ENCODE measurements around the gene MAD2L1.
A peak's percentile ranks its signal among the peaks of the same experiment; 100 is the strongest.

The MAD2L1 gene

GRCh38 chr4:120007896-120008436 is 58.7 kb downstream of the MAD2L1 start:
- CTCF ChIA-PET: no interaction called here
- TF ChIP-seq KLF9 (tag by site-specific recombination; IDR thresholded peaks at IDR 0.05; ENCODE audit: low read depth) (no peak), ZFP37 (tag by site-specific recombination; IDR thresholded peaks at IDR 0.05) (no peak), ZNF274 (IDR thresholded peaks at IDR 0.05; ENCODE audit: low read length) (no peak), ZNF274 (tag by site-specific recombination; IDR thresholded peaks at IDR 0.05; ENCODE audit: borderline replicate concordance) (no peak), ZNF19 (tag by site-specific recombination; IDR thresholded peaks at IDR 0.05; ENCODE audit: low read depth) (no peak), REPIN1 (tag by site-specific recombination; IDR thresholded peaks at IDR 0.05; ENCODE audit: low read depth) (no peak), EGR2 (tag by site-specific recombination; IDR thresholded peaks at IDR 0.05; ENCODE audit: low read depth) (no peak), ZNF202 (tag by site-specific recombination; IDR thresholded peaks at IDR 0.05; ENCODE audit: borderline replicate concordance) (no peak), ZNF362 (tag by site-specific recombination; IDR thresholded peaks at IDR 0.05) (no peak)
- Histone ChIP-seq H3K4me1 (ENCODE audit: control insufficient read depth, insufficient read depth, low read length) (no peaks in the 10 kb centered on the region), H3K9me3 (ENCODE audit: control insufficient read depth, insufficient read depth, low read depth, low read length) (no peaks in the 10 kb centered on the region), H3K27ac (ENCODE audit: extremely low read depth, low read depth, low read length) (no peak overlapping the region), H3K36me3 (ENCODE audit: control insufficient read depth in 2 of 2, insufficient read depth in 1 of 2, low read length in 2 of 2) (no peaks in the 10 kb centered on the region), H3K4me3 (ENCODE audit: low read depth, low read length) (no peak overlapping the region)
- POLR2A ChIA-PET: interaction anchor here (1.4 kb wide), 1 partner anchor 14 kb away, joined by 4 read pairs; no protein-coding TSS in a partner anchor

GRCh38 chr4:120007191-120007871 is 59.3 kb downstream of the MAD2L1 start:
- H3K4me3 ChIP-seq (ENCODE audit: low read depth, low read length): no peak overlapping the region
- no peaks in the 10 kb centered on the region for H3K36me3 ChIP-seq (ENCODE audit: control insufficient read depth in 2 of 2, insufficient read depth in 1 of 2, low read length in 2 of 2)
- ChIA-PET CTCF (no interaction called here), POLR2A (interaction anchor here (1.1 to 1.4 kb wide), 2 partner anchors 15 to 379 kb away, joined by 4 read pairs; partner anchors contain the start of gene PDE5A)
- H3K9me3 ChIP-seq (ENCODE audit: control insufficient read depth, insufficient read depth, low read depth, low read length): no peaks in the 10 kb centered on the region
- H3K4me1 ChIP-seq (ENCODE audit: control insufficient read depth, insufficient read depth, low read length): no peaks in the 10 kb centered on the region
- no peak overlapping the region for H3K27ac ChIP-seq (ENCODE audit: extremely low read depth, low read depth, low read length)
- TF ChIP-seq HIC1 (tag by site-specific recombination; IDR thresholded peaks at IDR 0.05) (peak; percentile 17; the same call in 1 of the 2 replicates), ZNF184 (tag by site-specific recombination; IDR thresholded peaks at IDR 0.05) (0 out of 2 replicates have a peak, but pooled peaks have one; percentile 39), ZNF785 (tag by site-specific recombination; IDR thresholded peaks at IDR 0.05) (no peak), ZNF843 (tag by site-specific recombination; IDR thresholded peaks at IDR 0.05) (peak; percentile 39; the same call in 1 of the 2 replicates), ZNF223 (tag by site-specific recombination; IDR thresholded peaks at IDR 0.05) (no peak), KLF10 (tag by site-specific recombination; IDR thresholded peaks at IDR 0.05) (no peak), GLI4 (tag by site-specific recombination; IDR thresholded peaks at IDR 0.05) (no peak), ZNF362 (tag by site-specific recombination; IDR thresholded peaks at IDR 0.05) (peak; percentile 89), ZNF416 (tag by site-specific recombination; IDR thresholded peaks at IDR 0.05) (no peak), HOXC10 (CRISPR knock-in tag; IDR thresholded peaks at IDR 0.05) (no peak), ZNF837 (tag by site-specific recombination; IDR thresholded peaks at IDR 0.05) (no peak), FEZF1 (tag by site-specific recombination; IDR thresholded peaks at IDR 0.05) (peak; percentile 83), ZNF514 (tag by site-specific recombination; IDR thresholded peaks at IDR 0.05) (no peak), GLIS1 (tag by site-specific recombination; IDR thresholded peaks at IDR 0.05) (0 out of 2 replicates have a peak, but pooled peaks have one; percentile 34), BCL11A (tag by site-specific recombination; IDR thresholded peaks at IDR 0.05; ENCODE audit: low read depth) (no peak), PRDM10 (tag by site-specific recombination; IDR thresholded peaks at IDR 0.05) (0 out of 2 replicates have a peak, but pooled peaks have one; percentile 13), WT1 (tag by site-specific recombination; IDR thresholded peaks at IDR 0.05) (peak; percentile 72), ZNF366 (tag by site-specific recombination; conservative IDR thresholded peaks at IDR 0.05) (peak; percentile 74), OSR2 (tag by site-specific recombination; IDR thresholded peaks at IDR 0.05) (peak; percentile 72; the same call in 1 of the 2 replicates)
